Endothelial cell of coronary artery (primary cell): ENCODE measurements around the gene ABCA9. TPM values are rescaled to one million over a fixed set of nuclear protein-coding genes. Genes with fewer than 3 reads are reported as not detected.

Experiments
- total RNA-seq: library from RNA; depleted of rRNA; stranded (reverse); fragments of >200 nt; gene quantifications from 2 replicates; pipeline ENCODE4 v1.2.3, GENCODE V29; 2014

The ABCA9 gene, protein sequence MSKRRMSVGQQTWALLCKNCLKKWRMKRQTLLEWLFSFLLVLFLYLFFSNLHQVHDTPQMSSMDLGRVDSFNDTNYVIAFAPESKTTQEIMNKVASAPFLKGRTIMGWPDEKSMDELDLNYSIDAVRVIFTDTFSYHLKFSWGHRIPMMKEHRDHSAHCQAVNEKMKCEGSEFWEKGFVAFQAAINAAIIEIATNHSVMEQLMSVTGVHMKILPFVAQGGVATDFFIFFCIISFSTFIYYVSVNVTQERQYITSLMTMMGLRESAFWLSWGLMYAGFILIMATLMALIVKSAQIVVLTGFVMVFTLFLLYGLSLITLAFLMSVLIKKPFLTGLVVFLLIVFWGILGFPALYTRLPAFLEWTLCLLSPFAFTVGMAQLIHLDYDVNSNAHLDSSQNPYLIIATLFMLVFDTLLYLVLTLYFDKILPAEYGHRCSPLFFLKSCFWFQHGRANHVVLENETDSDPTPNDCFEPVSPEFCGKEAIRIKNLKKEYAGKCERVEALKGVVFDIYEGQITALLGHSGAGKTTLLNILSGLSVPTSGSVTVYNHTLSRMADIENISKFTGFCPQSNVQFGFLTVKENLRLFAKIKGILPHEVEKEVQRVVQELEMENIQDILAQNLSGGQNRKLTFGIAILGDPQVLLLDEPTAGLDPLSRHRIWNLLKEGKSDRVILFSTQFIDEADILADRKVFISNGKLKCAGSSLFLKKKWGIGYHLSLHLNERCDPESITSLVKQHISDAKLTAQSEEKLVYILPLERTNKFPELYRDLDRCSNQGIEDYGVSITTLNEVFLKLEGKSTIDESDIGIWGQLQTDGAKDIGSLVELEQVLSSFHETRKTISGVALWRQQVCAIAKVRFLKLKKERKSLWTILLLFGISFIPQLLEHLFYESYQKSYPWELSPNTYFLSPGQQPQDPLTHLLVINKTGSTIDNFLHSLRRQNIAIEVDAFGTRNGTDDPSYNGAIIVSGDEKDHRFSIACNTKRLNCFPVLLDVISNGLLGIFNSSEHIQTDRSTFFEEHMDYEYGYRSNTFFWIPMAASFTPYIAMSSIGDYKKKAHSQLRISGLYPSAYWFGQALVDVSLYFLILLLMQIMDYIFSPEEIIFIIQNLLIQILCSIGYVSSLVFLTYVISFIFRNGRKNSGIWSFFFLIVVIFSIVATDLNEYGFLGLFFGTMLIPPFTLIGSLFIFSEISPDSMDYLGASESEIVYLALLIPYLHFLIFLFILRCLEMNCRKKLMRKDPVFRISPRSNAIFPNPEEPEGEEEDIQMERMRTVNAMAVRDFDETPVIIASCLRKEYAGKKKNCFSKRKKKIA (N-terminal part only)
- 2.4 and 4.4 TPM in 2 replicates for total RNA-seq

GRCh38 chr17:69060822-69061221 lies at the start of gene ABCA9:
Gene ABCA9, minus strand, starts transcription at chr17:69060927. Its CDS starts 9,801 bp downstream, at chr17:69051126.

GRCh38 chr17:68955181-68955841 lies 105.4 kb downstream of the ABCA9 start, which contains the start of gene ABCA8:
Gene ABCA8, minus strand, starts transcription at chr17:68955392. Its CDS starts 13,358 bp downstream, at chr17:68942034.

Other genes starting within 250 kb of the ABCA9 start
- 5.8 and 15.6 TPM in 2 replicates for gene ABCA8, start 105.5 kb downstream of the ABCA9 start, total RNA-seq
- gene ABCA6, start 81.0 kb upstream of the ABCA9 start, total RNA-seq = 11.1 and 33.5 TPM in 2 replicates
- 0.72 and 0.75 TPM in 2 replicates for gene ABCA10, start 167.9 kb upstream of the ABCA9 start, total RNA-seq